ENCODE measurements around the gene P2RX4. TPM values are rescaled to one million over a fixed set of nuclear protein-coding genes. Genes with fewer than 3 reads are reported as not detected.

Gene P2RX4
- total RNA-seq, 1 experiment from 2014 or later = 7.6 TPM

GRCh38 chr12:121190523-121191031 is 19.4 kb upstream of the P2RX4 start:
- peak; percentile 71 for DNase-seq (ENCODE audit: low spot score)

GRCh38 chr12:121191151-121191550 is 18.8 kb upstream of the P2RX4 start:
- no peaks in the 10 kb centered on the region for H3K9me3 ChIP-seq (ENCODE audit: low read depth, low read length, poor library complexity, severe bottlenecking)
- no peak overlapping the region for H3K4me3 ChIP-seq (ENCODE audit: low read depth, low read length, poor library complexity, severe bottlenecking)
- no peak overlapping the region for H3K27ac ChIP-seq (ENCODE audit: low read depth, low read length, poor library complexity, severe bottlenecking)
- ChIA-PET POLR2A (ENCODE audit: low non-redundant PET) (no interaction called here), CTCF (no interaction called here)
- intact Hi-C loops (cut with micrococcal nuclease; ENCODE audit: unreplicated experiment) = no loop called here
- no peak for TF ChIP-seq EZH2 (IDR thresholded peaks at IDR 0.05; ENCODE audit: borderline replicate concordance, low read depth, low read length, poor library complexity, severe bottlenecking)
- TF ChIP-seq CTCF (conservative IDR thresholded peaks at IDR 0.05; ENCODE audit: low read depth, low read length) = no peak
- DNase-seq (ENCODE audit: low spot score) = no peak
- no peaks in the 10 kb centered on the region for H3K27me3 ChIP-seq (replicated peaks; ENCODE audit: insufficient read depth, low read depth, low read length, poor library complexity)
- no peaks in the 10 kb centered on the region for H3K4me1 ChIP-seq (ENCODE audit: insufficient read depth, low read length, poor library complexity, severe bottlenecking)
- no TSS peak for BruUV-seq (replicated peaks)
- H3K36me3 ChIP-seq (ENCODE audit: insufficient read depth, low read length, poor library complexity, severe bottlenecking) = no peaks in the 10 kb centered on the region

More at GRCh38 chr12:121190523-121191031, 19.4 kb upstream of the P2RX4 start:
- ChIA-PET CTCF (no interaction called here), POLR2A (ENCODE audit: low non-redundant PET) (no interaction called here)
- no peak for TF ChIP-seq CTCF (conservative IDR thresholded peaks at IDR 0.05; ENCODE audit: low read depth, low read length)
- TF ChIP-seq EZH2 (IDR thresholded peaks at IDR 0.05; ENCODE audit: borderline replicate concordance, low read depth, low read length, poor library complexity, severe bottlenecking) = no peak
- Histone ChIP-seq H3K27me3 (replicated peaks; ENCODE audit: insufficient read depth, low read depth, low read length, poor library complexity) (no peaks in the 10 kb centered on the region), H3K4me1 (ENCODE audit: insufficient read depth, low read length, poor library complexity, severe bottlenecking) (no peaks in the 10 kb centered on the region), H3K27ac (ENCODE audit: low read depth, low read length, poor library complexity, severe bottlenecking) (no peak overlapping the region), H3K36me3 (ENCODE audit: insufficient read depth, low read length, poor library complexity, severe bottlenecking) (no peaks in the 10 kb centered on the region), H3K9me3 (ENCODE audit: low read depth, low read length, poor library complexity, severe bottlenecking) (no peaks in the 10 kb centered on the region), H3K4me3 (ENCODE audit: low read depth, low read length, poor library complexity, severe bottlenecking) (no peak overlapping the region)
- intact Hi-C loops (cut with micrococcal nuclease; ENCODE audit: unreplicated experiment) = no loop called here
- BruUV-seq (replicated peaks) = no TSS peak

GRCh38 chr12:121196902-121197301 is 13.0 kb upstream of the P2RX4 start:
- ChIA-PET CTCF (no interaction called here), POLR2A (ENCODE audit: low non-redundant PET) (no interaction called here)
- Histone ChIP-seq H3K4me1 (ENCODE audit: insufficient read depth, low read length, poor library complexity, severe bottlenecking) (no peaks in the 10 kb centered on the region), H3K9me3 (ENCODE audit: low read depth, low read length, poor library complexity, severe bottlenecking) (no peaks in the 10 kb centered on the region), H3K36me3 (ENCODE audit: insufficient read depth, low read length, poor library complexity, severe bottlenecking) (no peaks in the 10 kb centered on the region), H3K27me3 (replicated peaks; ENCODE audit: insufficient read depth, low read depth, low read length, poor library complexity) (no peaks in the 10 kb centered on the region), H3K4me3 (ENCODE audit: low read depth, low read length, poor library complexity, severe bottlenecking) (no peak overlapping the region), H3K27ac (ENCODE audit: low read depth, low read length, poor library complexity, severe bottlenecking) (no peak overlapping the region)
- intact Hi-C loops (cut with micrococcal nuclease; ENCODE audit: unreplicated experiment) = no loop called here
- TF ChIP-seq CTCF (conservative IDR thresholded peaks at IDR 0.05; ENCODE audit: low read depth, low read length) = no peak
- no peak for TF ChIP-seq EZH2 (IDR thresholded peaks at IDR 0.05; ENCODE audit: borderline replicate concordance, low read depth, low read length, poor library complexity, severe bottlenecking)
- no TSS peak for BruUV-seq (replicated peaks)
- DNase-seq (ENCODE audit: low spot score) = no peak

Data from A673 (cell line).